Measurements from ENCODE around the gene WT1. TPM values are rescaled to one million over a fixed set of nuclear protein-coding genes. Genes with fewer than 3 reads are reported as not detected.
"Not testable (repeated sequence)": the region's sequence is repeated elsewhere in the genome, so short reads cannot be mapped to it uniquely, and the experiment has no call there.

Gene WT1
- total RNA-seq, 2 experiments from 2014 or later: not detected

GRCh38 chr11:32375826-32376225 is 59.5 kb downstream of the WT1 start:
- Mint-ChIP-seq H3K36me3 (ENCODE audit: low read depth) (no peaks in the 10 kb centered on the region), H3K27ac (no peak overlapping the region), H3K9me3 (peaks cover 6% of the 10 kb centered on the region), H3K27me3 (no peaks in the 10 kb centered on the region), H3K4me3 (no peak overlapping the region), H3K4me1 (ENCODE audit: low read depth) (no peaks in the 10 kb centered on the region)
- CTCF ChIA-PET: interaction anchor here (1.1 kb wide), 1 partner anchor 124 kb away, joined by 3 read pairs; no protein-coding TSS in a partner anchor
- POLR2A ChIA-PET: no interaction called here
- no peak for ATAC-seq
- intact Hi-C loops (cut with micrococcal nuclease): no loop called here
- no peak for TF ChIP-seq CTCF (IDR thresholded peaks at IDR 0.05)
- no peak for DNase-seq

- DNase-seq: peak; percentile 71
- TF ChIP-seq CTCF (IDR thresholded peaks at IDR 0.05): peak; percentile 75
- no peaks in the 10 kb centered on the region for H3K36me3 Mint-ChIP-seq (ENCODE audit: low read depth)
- no peak overlapping the region for H3K27ac Mint-ChIP-seq
- no peaks in the 10 kb centered on the region for H3K27me3 Mint-ChIP-seq
- peaks cover 13% of the 10 kb centered on the region for H3K9me3 Mint-ChIP-seq
- peak; percentile 42 for ATAC-seq
- intact Hi-C loops (cut with micrococcal nuclease): no loop called here
- no peak overlapping the region for H3K4me3 Mint-ChIP-seq
- no peaks in the 10 kb centered on the region for H3K4me1 Mint-ChIP-seq (ENCODE audit: low read depth)
- POLR2A ChIA-PET: no interaction called here
- CTCF ChIA-PET: no interaction called here
Measured at GRCh38 chr11:32374261-32374711, 61.1 kb downstream of the WT1 start.

- ATAC-seq; POLR2A ChIA-PET; DNase-seq; H3K36me3 Mint-ChIP-seq (ENCODE audit: low read depth); H3K27me3 Mint-ChIP-seq; H3K27ac Mint-ChIP-seq; intact Hi-C loops (cut with micrococcal nuclease); H3K4me3 Mint-ChIP-seq; H3K4me1 Mint-ChIP-seq (ENCODE audit: low read depth); CTCF ChIA-PET: not testable (repeated sequence)
- peaks cover 23% of the 10 kb centered on the region for H3K9me3 Mint-ChIP-seq
Measured at GRCh38 chr11:32369987-32370386, 65.4 kb downstream of the WT1 start.

GRCh38 chr11:32366666-32367065 is 68.7 kb downstream of the WT1 start:
- POLR2A ChIA-PET: no interaction called here
- CTCF ChIA-PET: no interaction called here
- no peak overlapping the region for H3K4me3 Mint-ChIP-seq
- no peaks in the 10 kb centered on the region for H3K4me1 Mint-ChIP-seq (ENCODE audit: low read depth)
- no peaks in the 10 kb centered on the region for H3K36me3 Mint-ChIP-seq (ENCODE audit: low read depth)
- H3K27me3 Mint-ChIP-seq: peaks cover 6% of the 10 kb centered on the region
- DNase-seq (no peak), ATAC-seq (no peak)
- H3K9me3 Mint-ChIP-seq: peaks cover 17% of the 10 kb centered on the region
- no peak overlapping the region for H3K27ac Mint-ChIP-seq
- TF ChIP-seq CTCF (IDR thresholded peaks at IDR 0.05): no peak
- intact Hi-C loops (cut with micrococcal nuclease): no loop called here

GRCh38 chr11:32365192-32365591 is 70.1 kb downstream of the WT1 start:
- Mint-ChIP-seq H3K36me3 (ENCODE audit: low read depth) (no peaks in the 10 kb centered on the region), H3K27me3 (peaks cover 7% of the 10 kb centered on the region), H3K4me1 (ENCODE audit: low read depth) (no peaks in the 10 kb centered on the region), H3K9me3 (peaks cover 17% of the 10 kb centered on the region), H3K4me3 (no peak overlapping the region), H3K27ac (no peak overlapping the region)
- DNase-seq (no peak), ATAC-seq (no peak)
- ChIA-PET CTCF (no interaction called here), POLR2A (no interaction called here)
- intact Hi-C loops (cut with micrococcal nuclease): no loop called here
- no peak for TF ChIP-seq CTCF (IDR thresholded peaks at IDR 0.05)

- intact Hi-C loops (cut with micrococcal nuclease): no loop called here
- Mint-ChIP-seq H3K36me3 (ENCODE audit: low read depth) (no peaks in the 10 kb centered on the region), H3K27me3 (peaks cover 12% of the 10 kb centered on the region), H3K4me1 (ENCODE audit: low read depth) (no peaks in the 10 kb centered on the region), H3K4me3 (no peak overlapping the region), H3K27ac (no peak overlapping the region), H3K9me3 (no peaks in the 10 kb centered on the region)
- ATAC-seq: no peak
- no peak for DNase-seq
- ChIA-PET CTCF (no interaction called here), POLR2A (no interaction called here)
- TF ChIP-seq CTCF (IDR thresholded peaks at IDR 0.05): no peak
Measured at GRCh38 chr11:32358729-32359128, 76.6 kb downstream of the WT1 start.

Measured in activated CD8-positive, alpha-beta T cell treated with anti-CD3 and anti-CD28 coated beads for 36 hours (primary cell).